Posterior cingulate gyrus (tissue), 11 donors: ENCODE data around the gene ASXL2.
"Not testable (repeated sequence)": the region's sequence is repeated elsewhere in the genome, so short reads cannot be mapped to it uniquely, and the experiment has no call there.

Experiments used
- DNase-seq, 10 donors: peaks; one replicate each; pipeline versions ENCODE4 v3.0.0 to v3.0.0-alpha.2; 2020 to 2021; ENCODE audit warnings: mixed read lengths in 3 of 10
- intact Hi-C: fragments of 100-400 bp; cut with DNase I; formaldehyde crosslinking; loops from one replicate; pipeline ENCODE4 v1.15.1; 2023

ASXL2 gene

GRCh38 chr2:25842155-25842554 lies 36.1 kb downstream of the ASXL2 start:
- intact Hi-C loops, result no loop called here
- no peak for DNase-seq

GRCh38 chr2:25838152-25838756 lies 40.0 kb downstream of the ASXL2 start:
- intact Hi-C loops, result no loop called here
- DNase-seq, result no peak

GRCh38 chr2:25835906-25836305 lies 42.4 kb downstream of the ASXL2 start:
- no peak for DNase-seq
- intact Hi-C loops, result no loop called here

GRCh38 chr2:25833566-25833965 lies 44.7 kb downstream of the ASXL2 start:
- DNase-seq, result no peak
- intact Hi-C loops, result no loop called here

- intact Hi-C loops, result no loop called here
- no peak for DNase-seq
Measured at GRCh38 chr2:25832897-25833296, 45.4 kb downstream of the ASXL2 start.

- intact Hi-C loops, result no loop called here
- DNase-seq, result no peak
Measured at GRCh38 chr2:25831746-25832449, 46.4 kb downstream of the ASXL2 start.

GRCh38 chr2:25829828-25830227 lies 48.5 kb downstream of the ASXL2 start:
- DNase-seq, result no peak
- intact Hi-C loops, result no loop called here

GRCh38 chr2:25829377-25829704 lies 48.9 kb downstream of the ASXL2 start:
- DNase-seq, result no peak
- intact Hi-C loops, result no loop called here

GRCh38 chr2:25828532-25829376 lies 49.5 kb downstream of the ASXL2 start:
- intact Hi-C loops, DNase-seq: not testable (repeated sequence)

GRCh38 chr2:25825238-25825637 lies 53.0 kb downstream of the ASXL2 start:
- no peak for DNase-seq
- intact Hi-C loops, result no loop called here

- no peak for DNase-seq
- intact Hi-C loops, result no loop called here
Measured at GRCh38 chr2:25824718-25825117, 53.6 kb downstream of the ASXL2 start.

GRCh38 chr2:25824216-25824615 lies 54.1 kb downstream of the ASXL2 start:
- intact Hi-C loops, result no loop called here
- no peak for DNase-seq

GRCh38 chr2:25822190-25823117 lies 55.8 kb downstream of the ASXL2 start:
- intact Hi-C loops, result no loop called here
- DNase-seq, result peak; percentile 44 to 95 (median 64)

- DNase-seq, result no peak
- intact Hi-C loops, result no loop called here
Measured at GRCh38 chr2:25821225-25822056, 56.8 kb downstream of the ASXL2 start.

GRCh38 chr2:25819597-25820039 lies 58.7 kb downstream of the ASXL2 start:
- DNase-seq, result no peak
- intact Hi-C loops, result no loop called here

GRCh38 chr2:25817630-25818029 lies 60.7 kb downstream of the ASXL2 start:
- intact Hi-C loops, result no loop called here
- no peak for DNase-seq

- intact Hi-C loops, result no loop called here
- no peak for DNase-seq
Measured at GRCh38 chr2:25817006-25817405, 61.3 kb downstream of the ASXL2 start.

- no peak for DNase-seq
- intact Hi-C loops, result no loop called here
Measured at GRCh38 chr2:25816249-25816648, 62.0 kb downstream of the ASXL2 start.

- DNase-seq, result no peak
- intact Hi-C loops, result no loop called here
Measured at GRCh38 chr2:25814681-25815080, 63.6 kb downstream of the ASXL2 start.

GRCh38 chr2:25810428-25810827 lies 67.9 kb downstream of the ASXL2 start:
- intact Hi-C loops, result no loop called here
- DNase-seq, result no peak
